GM19397 (cell line): ENCODE results near the gene SEC14L1.

ENCODE experiments used
- ATAC-seq: cut with Tn5 transposase; IDR thresholded peaks from one replicate; pipeline ENCODE4 v1.9.1; 2021; ENCODE audit warnings: mild to moderate bottlenecking, moderate library complexity; ENCODE audit not compliant: unreplicated experiment

The SEC14L1 gene

GRCh38 chr17:77188084-77189066 is 47.6 kb downstream of the SEC14L1 start:
- no peak for ATAC-seq

GRCh38 chr17:77189148-77189547 is 48.4 kb downstream of the SEC14L1 start:
- no peak for ATAC-seq

GRCh38 chr17:77190576-77190975 is 49.8 kb downstream of the SEC14L1 start:
- ATAC-seq: no peak

- no peak for ATAC-seq
Observed at GRCh38 chr17:77191244-77191643, 50.5 kb downstream of the SEC14L1 start.

- ATAC-seq: no peak
Observed at GRCh38 chr17:77193653-77194052, 52.9 kb downstream of the SEC14L1 start.

GRCh38 chr17:77194179-77194578 is 53.4 kb downstream of the SEC14L1 start:
- no peak for ATAC-seq

GRCh38 chr17:77196251-77196650 is 55.5 kb downstream of the SEC14L1 start:
- no peak for ATAC-seq

- ATAC-seq: no peak
Observed at GRCh38 chr17:77197115-77197514, 56.3 kb downstream of the SEC14L1 start.

GRCh38 chr17:77200711-77201110 is 59.9 kb downstream of the SEC14L1 start:
- ATAC-seq: no peak

- ATAC-seq: no peak
Observed at GRCh38 chr17:77203436-77203835, 62.7 kb downstream of the SEC14L1 start.

- no peak for ATAC-seq
Observed at GRCh38 chr17:77203846-77204245, 63.1 kb downstream of the SEC14L1 start.

- ATAC-seq: no peak
Observed at GRCh38 chr17:77204536-77204935, 63.8 kb downstream of the SEC14L1 start.

GRCh38 chr17:77205396-77206125 is 64.8 kb downstream of the SEC14L1 start:
- ATAC-seq: no peak

- no peak for ATAC-seq
Observed at GRCh38 chr17:77206158-77206956, 65.6 kb downstream of the SEC14L1 start.

GRCh38 chr17:77207689-77208216 is 67.0 kb downstream of the SEC14L1 start:
- ATAC-seq: no peak

GRCh38 chr17:77208217-77208808 is 67.5 kb downstream of the SEC14L1 start:
- ATAC-seq: no peak

- no peak for ATAC-seq
Observed at GRCh38 chr17:77208856-77209255, 68.1 kb downstream of the SEC14L1 start.

- ATAC-seq: no peak
Observed at GRCh38 chr17:77209330-77209748, 68.6 kb downstream of the SEC14L1 start.

GRCh38 chr17:77210331-77210730 is 69.6 kb downstream of the SEC14L1 start:
- no peak for ATAC-seq

- no peak for ATAC-seq
Observed at GRCh38 chr17:77210946-77211541, 70.3 kb downstream of the SEC14L1 start.
